Measurements from ENCODE around the gene TMEM243. TPM values are rescaled to one million over a fixed set of nuclear protein-coding genes. Genes with fewer than 3 reads are reported as not detected.
"Not testable (repeated sequence)": the region's sequence is repeated elsewhere in the genome, so short reads cannot be mapped to it uniquely, and the experiment has no call there.

The TMEM243 gene
- polyA plus RNA-seq, 1 donor from 2014 or later = 3.7 TPM

- Histone ChIP-seq H3K4me3 (ENCODE audit: low read length) (no peak overlapping the region), H3K79me2 (replicated peaks; ENCODE audit: insufficient read depth, low read length) (no peaks in the 10 kb centered on the region), H3K27ac (ENCODE audit: low read length) (no peak overlapping the region), H2AFZ (ENCODE audit: low read depth, low read length) (no peak overlapping the region), H3K9ac (ENCODE audit: low read length) (no peak overlapping the region), H4K20me1 (ENCODE audit: insufficient read depth) (no peaks in the 10 kb centered on the region), H3K9me2 (ENCODE audit: insufficient read depth, low read length) (no peaks in the 10 kb centered on the region), H3K4me2 (ENCODE audit: low read length) (no peak overlapping the region), H3F3A (ENCODE audit: insufficient read depth, low read length, poor library complexity, severe bottlenecking) (no peaks in the 10 kb centered on the region), H3K27me3 (ENCODE audit: insufficient read depth, low read depth, low read length) (no peaks in the 10 kb centered on the region), H3K9me3 (ENCODE audit: low read length) (peaks cover 2% of the 10 kb centered on the region), H3K36me3 (ENCODE audit: insufficient read depth, low read length) (no peaks in the 10 kb centered on the region)
- TF ChIP-seq POLR2AphosphoS5 (IDR thresholded peaks at IDR 0.05) (no peak), EP300 (conservative IDR thresholded peaks at IDR 0.05; ENCODE audit: poor library complexity, severe bottlenecking) (no peak), MXI1 (conservative IDR thresholded peaks at IDR 0.05; ENCODE audit: poor library complexity, severe bottlenecking) (no peak), EZH2 (IDR thresholded peaks at IDR 0.05; ENCODE audit: borderline replicate concordance, insufficient read depth, low read length, poor library complexity, severe bottlenecking) (no peak), RAD21 (conservative IDR thresholded peaks at IDR 0.05) (no peak), SMC3 (conservative IDR thresholded peaks at IDR 0.05; ENCODE audit: poor library complexity) (no peak), REST (IDR thresholded peaks at IDR 0.05; ENCODE audit: borderline replicate concordance) (no peak), TAF1 (IDR thresholded peaks at IDR 0.05; ENCODE audit: low read depth) (no peak)
- TF ChIP-seq, protein P1, sequence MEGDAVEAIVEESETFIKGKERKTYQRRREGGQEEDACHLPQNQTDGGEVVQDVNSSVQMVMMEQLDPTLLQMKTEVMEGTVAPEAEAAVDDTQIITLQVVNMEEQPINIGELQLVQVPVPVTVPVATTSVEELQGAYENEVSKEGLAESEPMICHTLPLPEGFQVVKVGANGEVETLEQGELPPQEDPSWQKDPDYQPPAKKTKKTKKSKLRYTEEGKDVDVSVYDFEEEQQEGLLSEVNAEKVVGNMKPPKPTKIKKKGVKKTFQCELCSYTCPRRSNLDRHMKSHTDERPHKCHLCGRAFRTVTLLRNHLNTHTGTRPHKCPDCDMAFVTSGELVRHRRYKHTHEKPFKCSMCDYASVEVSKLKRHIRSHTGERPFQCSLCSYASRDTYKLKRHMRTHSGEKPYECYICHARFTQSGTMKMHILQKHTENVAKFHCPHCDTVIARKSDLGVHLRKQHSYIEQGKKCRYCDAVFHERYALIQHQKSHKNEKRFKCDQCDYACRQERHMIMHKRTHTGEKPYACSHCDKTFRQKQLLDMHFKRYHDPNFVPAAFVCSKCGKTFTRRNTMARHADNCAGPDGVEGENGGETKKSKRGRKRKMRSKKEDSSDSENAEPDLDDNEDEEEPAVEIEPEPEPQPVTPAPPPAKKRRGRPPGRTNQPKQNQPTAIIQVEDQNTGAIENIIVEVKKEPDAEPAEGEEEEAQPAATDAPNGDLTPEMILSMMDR (IDR thresholded peaks at IDR 0.05; ENCODE audit: poor library complexity, severe bottlenecking) = no peak
These were observed 13.2 kb downstream of the TMEM243 start for GRCh38 chr7:87206361-87206760.

- H3K27ac ChIP-seq (ENCODE audit: low read length); H3K9me2 ChIP-seq (ENCODE audit: insufficient read depth, low read length); H3K27me3 ChIP-seq (ENCODE audit: insufficient read depth, low read depth, low read length); H3K4me2 ChIP-seq (ENCODE audit: low read length); H3K9me3 ChIP-seq (ENCODE audit: low read length); H3K36me3 ChIP-seq (ENCODE audit: insufficient read depth, low read length); H3K4me3 ChIP-seq (ENCODE audit: low read length); H2AFZ ChIP-seq (ENCODE audit: low read depth, low read length); H3K79me2 ChIP-seq (replicated peaks; ENCODE audit: insufficient read depth, low read length); H4K20me1 ChIP-seq (ENCODE audit: insufficient read depth); H3K9ac ChIP-seq (ENCODE audit: low read length); H3F3A ChIP-seq (ENCODE audit: insufficient read depth, low read length, poor library complexity, severe bottlenecking): not testable (repeated sequence)
These were observed 13.8 kb downstream of the TMEM243 start for GRCh38 chr7:87205701-87206100.

DNA sequence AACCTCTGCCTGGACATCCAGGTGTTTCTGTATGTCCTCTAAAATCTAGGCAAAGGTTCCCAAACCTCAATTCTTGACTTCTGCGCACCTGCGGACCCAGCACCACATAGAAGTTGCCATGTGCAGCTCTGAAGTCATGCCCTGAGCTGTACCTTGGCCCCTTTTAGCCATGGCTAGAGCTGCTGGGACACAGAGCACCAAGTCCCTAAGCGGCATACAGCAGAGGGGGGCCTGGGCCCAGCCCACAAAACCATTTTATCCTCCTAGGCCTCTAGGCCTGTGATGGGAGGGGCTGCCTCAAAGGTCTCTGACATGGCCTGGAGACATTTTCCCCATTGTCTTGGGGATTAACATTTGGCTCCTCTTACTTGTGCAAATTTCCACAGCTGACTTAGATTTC is 14.6 kb downstream of the TMEM243 start:
- H3K27ac ChIP-seq (ENCODE audit: low read length) = no peak overlapping the region
- TF ChIP-seq TAF1 (IDR thresholded peaks at IDR 0.05; ENCODE audit: low read depth) (no peak), POLR2AphosphoS5 (IDR thresholded peaks at IDR 0.05) (no peak), SMC3 (conservative IDR thresholded peaks at IDR 0.05; ENCODE audit: poor library complexity) (no peak), EP300 (conservative IDR thresholded peaks at IDR 0.05; ENCODE audit: poor library complexity, severe bottlenecking) (no peak), MXI1 (conservative IDR thresholded peaks at IDR 0.05; ENCODE audit: poor library complexity, severe bottlenecking) (no peak), RAD21 (conservative IDR thresholded peaks at IDR 0.05) (no peak), REST (IDR thresholded peaks at IDR 0.05; ENCODE audit: borderline replicate concordance) (no peak), EZH2 (IDR thresholded peaks at IDR 0.05; ENCODE audit: borderline replicate concordance, insufficient read depth, low read length, poor library complexity, severe bottlenecking) (no peak)
- TF ChIP-seq, protein P1 (IDR thresholded peaks at IDR 0.05; ENCODE audit: poor library complexity, severe bottlenecking) = no peak
- H3F3A ChIP-seq (ENCODE audit: insufficient read depth, low read length, poor library complexity, severe bottlenecking) = no peaks in the 10 kb centered on the region
- H3K4me2 ChIP-seq (ENCODE audit: low read length) = no peak overlapping the region
- H2AFZ ChIP-seq (ENCODE audit: low read depth, low read length) = no peak overlapping the region
- H3K4me3 ChIP-seq (ENCODE audit: low read length) = no peak overlapping the region
- no peak overlapping the region for H3K9ac ChIP-seq (ENCODE audit: low read length)
- H3K27me3 ChIP-seq (ENCODE audit: insufficient read depth, low read depth, low read length) = no peaks in the 10 kb centered on the region
- peaks cover under 1% of the 10 kb centered on the region for H3K36me3 ChIP-seq (ENCODE audit: insufficient read depth, low read length)
- H3K79me2 ChIP-seq (replicated peaks; ENCODE audit: insufficient read depth, low read length) = no peaks in the 10 kb centered on the region
- no peaks in the 10 kb centered on the region for H3K9me2 ChIP-seq (ENCODE audit: insufficient read depth, low read length)
- no peaks in the 10 kb centered on the region for H4K20me1 ChIP-seq (ENCODE audit: insufficient read depth)
- H3K9me3 ChIP-seq (ENCODE audit: low read length) = peaks cover 2% of the 10 kb centered on the region
